H7 (cell line): ENCODE data around the gene SFXN4. TPM values are rescaled to one million over a fixed set of nuclear protein-coding genes. Genes with fewer than 3 reads are reported as not detected.

Experiments
- DNase-seq: peaks from one replicate; pipeline ENCODE4 v3.0.0; 2012
- H3K27me3 ChIP-seq: 2 replicates; pipeline ENCODE4 v1.6.0; 2011; ENCODE audit warnings: mild to moderate bottlenecking, low read length; ENCODE audit not compliant: control insufficient read depth, insufficient read depth
- H3K36me3 ChIP-seq: replicated peaks from 2 replicates; pipeline ENCODE4 v1.5.1; 2011; ENCODE audit warnings: low read length; ENCODE audit not compliant: control insufficient read depth, insufficient read depth
- H3K4me3 ChIP-seq: 2 replicates; pipeline ENCODE4 v1.5.1; 2011; ENCODE audit warnings: low read depth, mild to moderate bottlenecking, control low read depth, low read length, moderate library complexity; ENCODE audit not compliant: insufficient read depth
- total RNA-seq: library from RNA; depleted of rRNA; stranded (reverse); fragments of >200 nt; shearing (Covaris generic); gene quantifications from 2 replicates; pipeline ENCODE4 v1.2.3, GENCODE V29; 2014; rRNA removed

SFXN4 gene, protein sequence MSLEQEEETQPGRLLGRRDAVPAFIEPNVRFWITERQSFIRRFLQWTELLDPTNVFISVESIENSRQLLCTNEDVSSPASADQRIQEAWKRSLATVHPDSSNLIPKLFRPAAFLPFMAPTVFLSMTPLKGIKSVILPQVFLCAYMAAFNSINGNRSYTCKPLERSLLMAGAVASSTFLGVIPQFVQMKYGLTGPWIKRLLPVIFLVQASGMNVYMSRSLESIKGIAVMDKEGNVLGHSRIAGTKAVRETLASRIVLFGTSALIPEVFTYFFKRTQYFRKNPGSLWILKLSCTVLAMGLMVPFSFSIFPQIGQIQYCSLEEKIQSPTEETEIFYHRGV
- 15.3 and 24.6 TPM in 2 replicates for total RNA-seq

DNA sequence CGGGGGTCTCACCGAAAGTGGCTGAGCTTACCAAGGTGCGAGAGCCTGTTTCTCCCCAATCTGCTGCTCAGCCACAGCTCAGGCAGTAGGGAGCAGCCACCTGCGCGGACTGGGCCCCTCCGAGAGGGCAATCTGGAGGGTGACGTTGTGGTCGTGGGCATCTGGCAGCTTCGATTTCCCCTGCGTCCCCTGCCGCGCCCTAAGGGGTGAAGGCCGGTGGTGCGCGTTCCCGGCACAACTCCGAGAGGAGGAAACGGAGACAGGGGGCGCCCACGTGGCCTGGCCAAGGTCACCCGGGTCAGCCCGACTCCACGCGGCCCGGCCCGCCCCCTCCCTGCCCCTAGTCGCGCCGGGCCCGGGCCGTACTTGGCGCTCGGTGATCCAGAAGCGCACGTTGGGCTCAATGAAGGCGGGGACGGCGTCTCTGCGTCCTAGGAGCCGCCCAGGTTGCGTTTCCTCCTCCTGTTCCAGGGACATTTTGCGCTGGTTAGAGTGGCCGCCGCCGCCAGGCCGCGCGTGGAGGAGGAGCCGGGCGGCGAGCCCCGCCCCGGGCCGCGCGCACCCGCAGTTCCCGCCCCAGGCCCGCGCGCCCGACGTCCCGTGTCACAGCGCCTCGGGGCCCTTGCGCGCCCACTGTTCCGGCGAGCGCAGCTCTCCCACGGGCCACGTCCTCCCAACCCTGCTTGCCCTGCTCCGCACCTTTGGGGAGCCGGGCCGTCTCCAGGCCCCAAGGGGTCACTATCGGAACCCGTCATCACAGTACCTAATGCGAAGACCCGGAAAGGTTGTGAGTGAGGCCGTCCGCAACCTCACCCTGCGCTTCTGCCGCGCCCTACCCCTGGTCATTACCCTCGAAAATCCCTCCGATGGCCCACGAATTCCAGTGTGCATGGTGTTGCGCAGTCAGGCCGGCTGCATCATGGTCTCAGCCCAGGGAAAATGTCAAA lies at the start of gene SFXN4:
Gene SFXN4, minus strand, starts transcription at position 544 of the 947 bp plus-strand sequence. Its CDS starts 67 bp downstream, at position 477.
- peak; percentile 89 for DNase-seq

DNA sequence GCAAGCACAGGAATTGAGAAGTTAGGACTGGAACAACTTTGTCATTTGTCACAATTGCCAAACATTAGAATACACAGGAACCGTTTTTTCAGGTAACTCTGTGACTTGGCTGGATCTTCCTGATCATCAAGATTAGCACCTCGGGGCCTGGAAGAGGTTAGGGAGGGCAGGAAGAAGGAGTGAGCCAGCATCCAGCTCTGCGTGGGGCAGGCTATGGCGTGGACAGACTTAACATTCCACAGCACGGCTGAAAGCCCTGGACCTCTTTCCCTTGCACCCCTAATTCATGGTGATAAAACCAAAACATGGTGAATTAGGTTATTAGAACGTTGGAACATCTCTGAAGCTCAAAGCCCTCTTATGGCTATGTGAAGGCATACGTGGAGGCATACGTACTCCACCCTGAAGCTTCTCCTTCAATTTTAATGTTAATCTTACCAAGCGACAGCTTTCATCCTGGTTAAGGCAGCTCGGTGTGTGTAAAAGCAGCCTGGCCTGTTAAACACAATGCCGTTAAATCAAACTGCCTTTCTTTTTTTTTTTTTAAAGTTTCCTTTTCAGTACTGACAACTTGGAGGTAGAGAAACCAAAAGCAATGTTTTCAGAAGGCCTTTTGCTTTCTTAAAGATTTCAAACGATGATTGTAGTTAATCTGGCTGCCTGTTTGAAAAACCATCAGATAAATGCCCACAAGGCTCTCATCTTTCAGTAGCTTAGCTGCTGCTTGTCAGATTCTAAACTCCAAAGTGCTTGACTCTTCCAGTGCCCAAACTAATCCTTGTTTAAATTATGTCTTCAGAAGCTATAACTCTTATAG lies 46.3 kb upstream of the SFXN4 start:
- peaks cover 16% of the 10 kb centered on the region for H3K27me3 ChIP-seq
- no peaks in the 10 kb centered on the region for H3K36me3 ChIP-seq
- no peak overlapping the region for H3K4me3 ChIP-seq
- no peak for DNase-seq

More for the DNA sequence above, at the start of gene SFXN4:
- H3K4me3 ChIP-seq = peak within 1 kb of the TSS; percentile 78
- no peaks in the 10 kb centered on the region for H3K27me3 ChIP-seq
- peaks cover 20% of the 10 kb centered on the region for H3K36me3 ChIP-seq

DNA sequence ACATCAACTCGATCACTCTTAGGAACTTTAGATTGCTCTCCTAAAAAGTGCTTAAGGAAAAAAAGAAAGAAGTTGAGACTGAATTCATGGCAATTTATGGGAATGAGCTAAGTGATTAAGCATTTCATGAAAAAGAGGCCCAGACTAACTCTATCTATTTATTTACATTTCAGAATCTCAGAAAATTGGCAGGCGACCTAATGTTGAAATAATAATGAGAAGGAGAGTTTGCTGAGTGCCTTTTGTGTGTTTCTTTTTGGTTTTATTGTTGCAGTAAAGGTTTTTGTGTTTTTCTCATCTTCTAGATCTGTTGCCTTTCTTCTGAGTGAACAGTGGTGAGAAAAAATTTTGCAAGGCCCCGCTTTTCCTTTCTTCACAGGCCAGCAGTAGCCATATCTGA lies 45.7 kb upstream of the SFXN4 start:
- no peak for DNase-seq
- Histone ChIP-seq H3K36me3 (no peaks in the 10 kb centered on the region), H3K27me3 (peaks cover 16% of the 10 kb centered on the region), H3K4me3 (no peak overlapping the region)

DNA sequence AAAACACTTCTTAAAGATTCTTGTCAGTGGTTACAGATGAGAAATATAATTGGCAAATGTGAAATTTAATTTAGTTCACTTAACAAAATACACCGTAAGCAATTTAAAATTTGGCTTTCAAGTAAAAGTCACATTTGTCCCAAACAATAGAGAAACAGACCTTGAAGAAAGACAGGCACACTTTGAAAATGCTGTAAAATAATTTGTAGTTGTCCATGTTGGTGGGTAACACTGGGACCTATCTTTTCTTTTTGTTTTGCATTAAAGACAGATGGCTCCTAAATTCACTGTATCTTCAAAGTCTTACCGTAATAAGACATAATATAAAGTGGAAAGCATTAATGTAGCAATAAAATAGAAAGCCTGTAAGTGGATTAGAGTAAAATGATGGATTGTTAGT lies 45.1 kb upstream of the SFXN4 start:
- no peak for DNase-seq
- Histone ChIP-seq H3K36me3 (no peaks in the 10 kb centered on the region), H3K27me3 (peaks cover 16% of the 10 kb centered on the region), H3K4me3 (no peak overlapping the region)

DNA sequence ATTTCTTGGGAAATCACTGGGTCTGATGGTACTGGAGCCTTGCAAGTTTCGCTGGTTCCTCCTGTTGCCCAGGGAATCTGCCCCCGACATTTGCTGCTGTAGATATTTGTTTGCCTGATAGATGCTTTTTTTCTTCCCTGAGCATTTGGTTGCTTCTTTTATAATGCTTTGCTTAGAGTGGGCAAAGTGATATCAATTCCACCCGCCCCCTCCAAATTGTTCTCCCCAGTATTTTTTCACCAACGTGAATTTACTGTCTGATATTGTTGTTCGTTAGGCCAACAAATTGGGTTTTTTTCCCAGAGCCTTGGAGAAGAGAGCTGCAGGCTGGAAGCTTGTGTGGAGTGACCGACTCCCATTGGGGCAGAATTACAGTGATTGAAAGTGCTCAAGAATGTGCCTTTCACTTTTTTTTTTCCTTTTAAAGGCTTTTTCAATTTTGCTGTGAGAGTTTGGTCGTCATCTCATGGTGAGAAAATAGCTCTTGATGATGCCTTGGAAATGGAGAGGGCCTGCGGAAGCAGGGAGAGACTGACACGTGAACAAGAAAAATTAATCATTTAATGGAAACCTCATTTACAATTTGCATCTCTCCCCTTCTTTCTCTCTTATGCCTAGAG lies 44.3 kb upstream of the SFXN4 start:
- no peaks in the 10 kb centered on the region for H3K36me3 ChIP-seq
- H3K27me3 ChIP-seq = peaks cover 16% of the 10 kb centered on the region
- no peak for DNase-seq
- H3K4me3 ChIP-seq = no peak overlapping the region

DNA sequence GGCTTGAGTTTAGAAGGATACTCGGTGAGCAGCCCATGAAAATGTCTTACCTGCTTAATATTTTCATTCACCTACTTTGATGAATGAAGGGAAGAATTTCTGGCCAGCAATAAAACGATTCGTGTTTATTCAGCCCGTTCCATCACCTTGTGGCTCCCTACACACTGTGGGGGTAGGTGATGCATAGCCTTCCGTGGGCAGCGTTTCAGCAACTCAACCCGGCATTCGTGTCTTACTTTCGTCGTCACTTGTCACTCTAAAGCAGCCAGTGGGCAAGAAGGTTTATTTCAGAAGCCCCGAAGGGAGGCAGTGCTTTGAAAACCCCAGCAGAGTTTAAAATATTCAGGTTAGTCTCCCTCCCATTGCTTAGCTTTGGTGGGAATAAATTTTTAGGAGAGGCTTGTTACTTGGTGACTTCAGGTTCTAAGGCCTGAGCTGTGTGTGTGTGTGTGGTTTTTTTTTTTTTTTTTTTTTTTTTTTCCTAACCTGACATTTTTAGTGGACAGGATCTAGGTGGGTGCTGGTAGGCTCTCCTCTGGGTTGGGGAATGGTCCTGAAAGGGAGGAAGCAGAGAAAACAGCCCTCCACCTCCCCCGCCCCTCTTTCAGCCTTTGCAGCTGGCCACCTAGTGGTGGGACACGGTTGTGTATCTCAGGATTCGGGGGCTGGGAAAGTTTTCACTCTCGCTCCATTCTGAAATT lies 43.7 kb upstream of the SFXN4 start:
- H3K27me3 ChIP-seq = peaks cover 16% of the 10 kb centered on the region
- H3K4me3 ChIP-seq = no peak overlapping the region
- peak; percentile 86 for DNase-seq
- H3K36me3 ChIP-seq = no peaks in the 10 kb centered on the region

DNA sequence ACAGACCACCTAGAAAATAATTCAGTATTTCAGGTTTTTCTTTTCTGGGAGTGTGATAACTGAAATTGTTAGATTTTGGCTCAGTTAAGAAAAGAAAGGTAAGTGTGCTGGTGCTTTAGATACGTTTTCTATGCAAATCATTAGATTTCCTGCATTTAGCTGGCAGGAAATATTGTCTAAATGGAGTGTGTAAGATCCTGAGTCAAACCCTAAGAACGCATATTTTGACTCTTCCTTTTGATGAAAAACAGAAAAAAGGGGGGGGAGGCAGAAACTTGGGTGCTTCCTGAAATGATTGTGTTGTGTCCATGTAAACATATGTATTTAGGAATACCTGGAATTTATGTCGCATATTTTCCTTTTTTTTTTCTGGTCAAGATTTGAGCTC lies 43.0 kb upstream of the SFXN4 start:
- peaks cover 16% of the 10 kb centered on the region for H3K27me3 ChIP-seq
- no peaks in the 10 kb centered on the region for H3K36me3 ChIP-seq
- no peak overlapping the region for H3K4me3 ChIP-seq
- no peak for DNase-seq

DNA sequence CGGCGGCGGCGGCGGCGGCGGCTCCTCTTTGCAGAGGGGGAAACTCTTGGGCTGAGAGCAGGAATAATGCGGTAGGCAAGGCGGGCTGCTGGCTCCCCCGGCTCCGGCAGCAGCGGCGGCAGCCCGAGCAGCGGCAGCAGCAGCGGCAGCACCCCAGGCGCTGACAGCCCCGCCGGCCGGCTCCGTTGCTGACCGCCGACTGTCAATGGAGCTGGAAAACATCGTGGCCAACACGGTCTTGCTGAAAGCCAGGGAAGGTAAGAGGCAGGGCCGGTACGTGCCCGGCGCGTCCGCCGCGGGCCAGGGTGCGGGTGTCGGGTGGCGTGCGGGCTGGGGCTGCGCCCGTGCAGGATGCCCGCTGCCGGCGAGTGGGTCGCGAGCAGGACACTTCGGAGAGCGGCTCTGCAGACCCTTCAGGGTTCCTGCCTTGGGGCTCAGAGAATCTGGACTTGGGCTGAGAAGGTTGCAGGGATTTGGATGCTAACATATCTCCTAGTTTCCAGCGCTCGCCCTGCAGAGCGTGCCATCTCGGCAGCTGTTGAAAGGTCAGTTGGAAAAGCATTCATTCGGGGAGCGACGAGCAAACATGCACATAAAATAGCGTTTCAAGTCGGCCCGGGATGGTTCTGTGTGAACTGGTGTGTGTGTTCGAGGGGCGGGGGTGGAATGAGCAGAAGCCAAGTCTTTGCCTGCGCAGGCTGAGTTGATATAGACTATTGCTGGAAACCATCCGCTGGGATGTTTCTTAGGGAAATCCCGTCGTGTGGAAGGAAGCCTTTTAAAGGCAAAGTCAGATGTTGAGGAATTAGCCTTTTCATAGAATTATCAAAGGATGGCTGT lies 42.4 kb upstream of the SFXN4 start:
- peak; percentile 40 for DNase-seq
- no peaks in the 10 kb centered on the region for H3K36me3 ChIP-seq
- peak overlapping the region; percentile 52 for H3K4me3 ChIP-seq
- H3K27me3 ChIP-seq = peaks cover 16% of the 10 kb centered on the region

DNA sequence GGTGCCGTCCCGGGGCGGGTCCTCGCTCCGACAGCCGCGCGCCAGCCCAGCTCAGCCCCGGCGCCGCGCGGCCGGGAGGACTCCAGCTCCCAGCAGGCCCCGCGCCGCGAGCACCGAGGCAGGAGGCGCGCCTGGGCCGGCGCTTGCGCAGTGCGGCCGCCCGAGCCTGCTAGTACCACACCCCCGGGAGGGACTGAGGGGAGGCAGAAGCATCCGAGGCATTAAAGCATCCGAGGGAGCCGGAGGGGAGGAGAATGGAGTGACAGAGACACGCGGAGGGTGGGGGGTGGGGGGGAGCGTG lies 41.8 kb upstream of the SFXN4 start, which contains the start of gene GRK5:
Gene GRK5, plus strand, starts transcription at position 206 of the 301 bp plus-strand sequence. CDS start 347 bp downstream, outside the sequence.
- Histone ChIP-seq H3K27me3 (peaks cover 16% of the 10 kb centered on the region), H3K4me3 (peak within 1 kb of the TSS; percentile 55), H3K36me3 (no peaks in the 10 kb centered on the region)
- DNase-seq = peak; percentile 99

DNA sequence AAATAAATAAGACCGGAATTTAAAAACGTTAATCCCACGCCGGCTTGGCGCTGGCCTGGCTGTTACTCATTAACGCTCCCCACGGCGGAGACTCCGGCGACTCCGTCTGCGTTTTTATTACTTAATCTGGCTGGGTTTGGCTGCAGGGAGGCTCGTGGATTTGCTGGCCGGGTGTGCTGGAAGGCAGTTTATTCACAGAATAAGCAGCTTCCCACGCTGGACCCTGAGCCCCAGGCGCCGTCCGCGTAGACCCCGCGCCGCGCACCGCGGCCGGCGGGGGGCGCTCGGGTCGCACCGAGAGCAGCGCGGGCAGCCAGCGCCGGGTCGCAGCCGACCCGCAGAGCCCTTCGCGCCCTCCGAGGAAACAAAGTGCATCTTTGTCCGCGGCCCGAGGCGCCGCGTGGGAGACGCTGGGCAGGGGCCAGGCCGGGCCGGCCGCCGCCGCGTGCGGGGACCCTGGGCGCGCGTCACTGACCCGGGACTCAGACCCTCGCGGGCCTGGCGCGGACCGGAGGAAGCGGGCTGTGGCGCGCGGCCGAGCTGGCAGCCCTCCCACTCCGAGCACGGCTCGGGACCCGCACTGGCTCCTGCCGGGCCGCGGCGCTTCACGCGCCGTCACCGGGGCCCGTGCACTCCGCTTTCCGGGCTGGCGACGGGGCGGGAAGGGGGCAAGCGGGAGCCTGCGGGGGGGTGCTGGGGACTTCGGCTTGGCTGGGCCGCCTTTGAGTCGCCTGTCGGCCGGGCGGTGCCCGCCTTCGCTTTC lies 41.3 kb upstream of the SFXN4 start:
- Histone ChIP-seq H3K27me3 (peaks cover 16% of the 10 kb centered on the region), H3K4me3 (peak overlapping the region; percentile 55), H3K36me3 (no peaks in the 10 kb centered on the region)
- peak; percentile 93 for DNase-seq

DNA sequence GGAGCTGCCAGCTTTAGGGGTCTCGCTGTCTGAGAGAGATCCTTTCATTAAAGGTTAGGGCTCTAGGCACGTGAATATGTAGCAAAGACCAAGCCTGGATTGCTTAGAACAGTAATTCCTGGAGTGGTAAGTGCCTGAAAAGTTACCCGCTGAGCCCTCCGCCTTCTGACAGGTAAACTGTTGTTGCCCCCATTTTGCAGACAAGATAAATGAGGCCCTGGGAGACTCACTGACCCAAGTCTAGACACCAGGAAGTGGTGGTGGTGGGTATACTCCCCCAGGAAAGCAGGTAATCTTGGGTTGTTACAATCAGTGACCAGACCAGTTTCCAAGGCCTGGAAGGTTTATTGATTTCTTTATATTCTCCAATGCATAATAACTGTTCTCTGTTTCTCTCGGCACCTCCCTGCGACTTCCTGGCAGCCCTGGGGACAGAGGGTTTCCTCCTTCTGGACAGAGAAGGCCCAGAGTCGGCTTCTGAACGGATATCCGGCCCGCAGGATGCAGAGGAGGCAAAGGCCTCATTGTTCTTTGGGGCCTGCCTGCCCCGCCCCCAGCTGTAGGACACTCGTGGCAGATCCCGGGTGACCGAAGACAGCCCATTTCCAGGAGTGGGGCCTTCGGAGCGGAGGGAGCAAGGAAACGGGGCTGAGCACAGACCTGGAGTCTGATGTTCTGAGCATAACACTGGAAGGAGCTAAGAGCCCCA lies 40.5 kb upstream of the SFXN4 start:
- Histone ChIP-seq H3K4me3 (no peak overlapping the region), H3K27me3 (peaks cover 16% of the 10 kb centered on the region), H3K36me3 (no peaks in the 10 kb centered on the region)
- DNase-seq = peak; percentile 63

DNA sequence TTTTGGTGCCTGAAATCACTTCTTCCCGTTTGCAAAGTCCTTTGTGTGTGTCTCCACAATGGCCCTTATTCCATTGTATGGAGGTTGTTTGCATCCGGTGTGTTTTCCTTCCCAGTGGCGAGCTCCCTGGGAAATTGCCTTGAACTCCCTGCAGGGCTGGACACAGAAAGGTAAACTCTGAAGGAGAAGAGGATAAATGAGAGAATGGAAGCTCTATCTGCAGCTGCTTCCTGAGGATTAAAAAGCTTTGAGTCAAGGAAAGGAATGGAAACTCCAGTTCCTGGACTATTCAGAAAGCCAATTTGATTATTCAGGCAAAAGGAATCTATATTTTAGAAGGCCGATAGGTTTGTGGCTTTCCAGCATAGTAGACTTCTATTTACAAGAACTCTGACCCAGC lies 37.5 kb upstream of the SFXN4 start:
- peaks cover 3% of the 10 kb centered on the region for H3K27me3 ChIP-seq
- no peaks in the 10 kb centered on the region for H3K36me3 ChIP-seq
- H3K4me3 ChIP-seq = no peak overlapping the region
- no peak for DNase-seq
